KMS-11 (cell line): ENCODE measurements around the gene TIPARP.

Source experiments
- H2AFZ ChIP-seq: fragments of 200-600 bp; sonication (generic); 2 replicates; pipeline ENCODE4 v1.6.1; 2016; ENCODE audit warnings: antibody characterized with exemption, mixed run types, low read depth
- H3K27ac ChIP-seq: fragments of 200-600 bp; sonication (generic); 2 replicates; pipeline ENCODE4 v1.6.1; 2016; ENCODE audit warnings: mild to moderate bottlenecking, mixed run types
- H3K27me3 ChIP-seq: fragments of 200-600 bp; sonication (generic); 2 replicates; pipeline ENCODE4 v1.6.1; 2017; ENCODE audit warnings: mild to moderate bottlenecking, low read depth, mixed run types, moderate library complexity; ENCODE audit not compliant: insufficient read depth
- H3K36me3 ChIP-seq: fragments of 200-600 bp; sonication (generic); 2 replicates; pipeline ENCODE4 v1.6.1; 2017; ENCODE audit warnings: mild to moderate bottlenecking, mixed run types; ENCODE audit not compliant: insufficient read depth
- H3K4me1 ChIP-seq: fragments of 200-600 bp; sonication (generic); 2 replicates; pipeline ENCODE4 v1.6.1; 2016; ENCODE audit warnings: mild to moderate bottlenecking, low read depth, mixed run types; ENCODE audit not compliant: poor library complexity, severe bottlenecking
- H3K4me2 ChIP-seq: fragments of 200-600 bp; sonication (generic); 2 replicates; pipeline ENCODE4 v1.7.0; 2016; ENCODE audit warnings: mild to moderate bottlenecking, mixed run types
- H3K4me3 ChIP-seq: fragments of 200-600 bp; sonication (generic); IDR thresholded peaks from 2 replicates; pipeline ENCODE4 v1.6.1; 2017; ENCODE audit warnings: low read depth, low read length, mixed read lengths; ENCODE audit not compliant: insufficient read depth
- H3K79me2 ChIP-seq: fragments of 200-600 bp; sonication (generic); 2 replicates; pipeline ENCODE4 v1.6.1; 2016; ENCODE audit warnings: low read depth, mixed run types; ENCODE audit not compliant: insufficient read depth
- H3K9ac ChIP-seq: fragments of 200-600 bp; sonication (generic); 2 replicates; pipeline ENCODE4 v1.6.1; 2016; ENCODE audit warnings: mild to moderate bottlenecking, mixed run types
- H4K20me1 ChIP-seq: fragments of 200-600 bp; sonication (generic); 2 replicates; pipeline ENCODE4 v1.6.1; 2016; ENCODE audit warnings: mild to moderate bottlenecking, mixed run types; ENCODE audit not compliant: insufficient read depth
- TF ChIP-seq, protein P1 (sequence below): fragments of 200-600 bp; sonication (generic); conservative IDR thresholded peaks from 2 replicates; pipeline ENCODE4 v1.6.1; 2017; ENCODE audit warnings: low read depth, mild to moderate bottlenecking, antibody characterized with exemption, low read length, moderate library complexity, mixed read lengths

TIPARP gene

DNA sequence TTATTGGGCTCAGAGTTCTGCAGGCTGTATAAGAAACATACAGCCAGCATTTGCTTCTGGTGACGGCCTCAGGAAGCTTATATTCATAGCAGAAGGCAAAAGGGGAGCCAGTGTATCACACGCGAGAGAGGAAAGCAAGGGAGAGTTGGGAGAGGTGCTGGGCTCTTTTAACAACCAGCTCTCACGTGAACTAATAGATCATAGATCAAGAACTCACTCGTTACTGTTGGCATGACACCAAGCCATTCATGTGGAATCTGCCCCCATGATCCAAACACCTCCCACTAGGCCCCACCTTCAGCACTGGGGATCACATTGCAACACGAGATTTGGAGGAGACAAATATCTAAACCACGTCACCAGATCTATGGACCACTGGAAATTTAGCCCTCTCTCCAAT is 70.2 kb downstream of the TIPARP start:
- TF ChIP-seq, protein P1, sequence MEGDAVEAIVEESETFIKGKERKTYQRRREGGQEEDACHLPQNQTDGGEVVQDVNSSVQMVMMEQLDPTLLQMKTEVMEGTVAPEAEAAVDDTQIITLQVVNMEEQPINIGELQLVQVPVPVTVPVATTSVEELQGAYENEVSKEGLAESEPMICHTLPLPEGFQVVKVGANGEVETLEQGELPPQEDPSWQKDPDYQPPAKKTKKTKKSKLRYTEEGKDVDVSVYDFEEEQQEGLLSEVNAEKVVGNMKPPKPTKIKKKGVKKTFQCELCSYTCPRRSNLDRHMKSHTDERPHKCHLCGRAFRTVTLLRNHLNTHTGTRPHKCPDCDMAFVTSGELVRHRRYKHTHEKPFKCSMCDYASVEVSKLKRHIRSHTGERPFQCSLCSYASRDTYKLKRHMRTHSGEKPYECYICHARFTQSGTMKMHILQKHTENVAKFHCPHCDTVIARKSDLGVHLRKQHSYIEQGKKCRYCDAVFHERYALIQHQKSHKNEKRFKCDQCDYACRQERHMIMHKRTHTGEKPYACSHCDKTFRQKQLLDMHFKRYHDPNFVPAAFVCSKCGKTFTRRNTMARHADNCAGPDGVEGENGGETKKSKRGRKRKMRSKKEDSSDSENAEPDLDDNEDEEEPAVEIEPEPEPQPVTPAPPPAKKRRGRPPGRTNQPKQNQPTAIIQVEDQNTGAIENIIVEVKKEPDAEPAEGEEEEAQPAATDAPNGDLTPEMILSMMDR, result no peak
- Histone ChIP-seq H3K79me2 (no peaks in the 10 kb centered on the region), H3K9ac (no peak overlapping the region), H3K27me3 (no peaks in the 10 kb centered on the region), H3K36me3 (no peaks in the 10 kb centered on the region), H3K4me1 (peaks cover 33% of the 10 kb centered on the region), H3K27ac (no peak overlapping the region), H3K4me2 (no peak overlapping the region), H4K20me1 (no peaks in the 10 kb centered on the region), H2AFZ (no peak overlapping the region), H3K4me3 (no peak overlapping the region)

DNA sequence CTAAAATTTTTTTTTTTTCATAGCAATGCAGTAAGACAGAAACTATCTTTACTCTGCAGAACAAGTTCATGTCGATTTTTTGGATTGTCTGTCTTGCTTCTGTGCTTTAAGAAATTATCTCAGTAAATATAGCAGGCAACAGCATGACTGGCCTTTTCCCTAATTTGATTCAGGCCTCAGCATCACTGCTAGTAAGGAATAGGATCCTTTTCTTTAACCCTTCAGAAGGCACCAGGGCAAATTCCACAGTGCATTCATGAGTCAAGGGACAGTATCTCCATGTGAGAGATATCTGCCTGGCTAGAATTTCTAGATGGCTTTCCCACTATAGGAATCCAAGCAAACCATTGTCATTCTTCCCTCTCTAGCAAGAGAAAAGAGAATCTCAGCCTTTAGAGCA is 71.4 kb downstream of the TIPARP start:
- peaks cover 36% of the 10 kb centered on the region for H3K4me1 ChIP-seq
- TF ChIP-seq, protein P1, result no peak

DNA sequence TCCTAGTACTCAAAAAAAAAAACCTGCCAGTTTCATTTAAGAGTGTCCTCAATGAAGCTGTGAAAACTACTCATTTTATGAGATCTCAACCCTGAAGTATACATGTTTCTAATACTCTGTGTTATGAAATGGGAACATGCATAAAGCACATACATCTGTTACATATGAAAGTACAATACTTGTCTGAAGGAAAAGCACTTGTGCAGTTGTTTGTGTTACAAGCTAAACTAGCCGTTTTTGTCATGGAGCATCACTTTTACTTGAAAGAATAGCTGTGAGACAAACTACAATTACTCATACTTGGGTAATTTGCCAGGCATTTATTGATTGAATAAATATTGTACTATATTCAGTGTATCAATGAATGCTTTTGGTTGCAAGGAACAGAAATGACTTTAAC is 72.7 kb downstream of the TIPARP start:
- TF ChIP-seq, protein P1, result no peak
- Histone ChIP-seq H3K79me2 (no peaks in the 10 kb centered on the region), H3K4me2 (no peak overlapping the region), H2AFZ (no peak overlapping the region), H3K4me3 (no peak overlapping the region), H3K36me3 (no peaks in the 10 kb centered on the region), H3K27me3 (no peaks in the 10 kb centered on the region), H3K27ac (no peak overlapping the region), H3K9ac (no peak overlapping the region), H4K20me1 (no peaks in the 10 kb centered on the region), H3K4me1 (peaks cover 27% of the 10 kb centered on the region)

More for the DNA sequence above, 71.4 kb downstream of the TIPARP start:
- no peaks in the 10 kb centered on the region for H3K36me3 ChIP-seq
- H3K4me2 ChIP-seq, result no peak overlapping the region
- no peaks in the 10 kb centered on the region for H4K20me1 ChIP-seq
- no peak overlapping the region for H3K9ac ChIP-seq
- H3K4me3 ChIP-seq, result no peak overlapping the region
- H3K79me2 ChIP-seq, result no peaks in the 10 kb centered on the region
- H3K27ac ChIP-seq, result no peak overlapping the region
- no peaks in the 10 kb centered on the region for H3K27me3 ChIP-seq
- H2AFZ ChIP-seq, result no peak overlapping the region

DNA sequence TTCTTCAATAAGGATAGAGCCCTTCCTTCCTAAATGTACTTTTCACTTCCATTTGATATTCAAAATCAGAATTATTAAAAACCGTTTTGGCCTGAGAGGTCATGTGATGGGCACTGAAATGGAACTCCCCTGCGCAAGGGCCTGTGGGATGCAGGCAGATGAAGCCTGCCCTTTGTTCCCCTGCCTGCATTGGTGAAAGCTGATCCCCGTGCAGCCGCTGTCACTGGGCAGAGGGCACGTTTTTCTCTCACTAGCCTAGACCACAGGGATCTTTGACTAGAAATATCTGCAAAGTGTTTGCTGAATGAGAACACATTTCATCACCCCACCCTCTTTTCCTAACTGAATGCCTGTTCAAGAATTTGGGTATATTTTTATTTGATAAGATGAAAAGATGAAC is 74.9 kb downstream of the TIPARP start:
- no peak overlapping the region for H3K4me3 ChIP-seq
- H3K27me3 ChIP-seq, result no peaks in the 10 kb centered on the region
- H3K9ac ChIP-seq, result no peak overlapping the region
- H3K27ac ChIP-seq, result no peak overlapping the region
- TF ChIP-seq, protein P1, result no peak
- H3K4me1 ChIP-seq, result peaks cover 11% of the 10 kb centered on the region
- no peaks in the 10 kb centered on the region for H3K79me2 ChIP-seq
- H2AFZ ChIP-seq, result 0 out of 2 replicates have a peak overlapping the region, but pooled peaks have one; percentile 16
- no peaks in the 10 kb centered on the region for H4K20me1 ChIP-seq
- no peak overlapping the region; the same call in 1 of the 2 replicates for H3K4me2 ChIP-seq
- no peaks in the 10 kb centered on the region for H3K36me3 ChIP-seq
